HG03060 (cell line): Measurements from ENCODE around the gene MIP.
A peak's percentile ranks its signal among the peaks of the same experiment; 100 is the strongest.
"Not testable (repeated sequence)": the region's sequence is repeated elsewhere in the genome, so short reads cannot be mapped to it uniquely, and the experiment has no call there.

Source experiments
- ATAC-seq: cut with Tn5 transposase; IDR thresholded peaks from one replicate; pipeline ENCODE4 v1.9.1; 2021; ENCODE audit warnings: low read depth, moderate number of reproducible peaks; ENCODE audit not compliant: unreplicated experiment

The MIP gene

DNA sequence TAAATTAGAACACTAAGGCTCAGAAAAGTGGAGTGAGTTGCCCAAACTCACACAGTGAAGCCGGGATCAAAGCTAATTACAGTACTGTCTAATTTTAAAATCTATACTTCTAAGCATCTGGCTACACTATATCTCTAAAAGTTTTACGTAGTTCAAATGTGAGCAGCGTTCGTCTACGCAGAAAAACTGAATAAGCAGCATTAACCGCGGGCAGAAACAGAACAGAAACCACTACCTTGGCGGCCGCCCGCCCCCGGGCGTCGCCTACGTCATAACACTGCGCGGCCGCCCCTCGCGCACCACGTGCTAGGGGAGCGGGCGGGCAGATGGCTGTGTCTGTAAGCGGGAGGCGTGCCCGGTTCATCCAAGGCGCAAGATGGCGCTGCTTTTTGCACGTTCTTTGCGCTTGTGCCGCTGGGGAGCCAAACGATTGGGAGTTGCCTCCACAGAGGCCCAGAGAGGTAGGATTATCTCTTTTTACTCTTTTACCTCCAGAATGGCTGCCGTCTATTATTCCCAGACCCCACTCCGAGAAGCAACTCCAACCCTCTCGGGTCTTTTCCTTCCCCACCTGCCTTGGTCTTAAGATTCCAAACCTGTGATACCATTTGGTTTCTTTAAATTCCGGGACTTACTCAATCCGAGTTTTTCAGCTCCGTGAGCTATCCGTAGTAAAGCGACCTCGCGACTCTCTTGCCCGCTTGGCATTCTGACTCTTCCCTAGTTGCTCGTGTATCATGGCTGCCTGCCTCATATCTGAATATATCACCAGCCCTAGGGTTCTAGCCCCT lies 14.0 kb upstream of the MIP start, which contains the start of gene SPRYD4:
Gene SPRYD4 (plus strand): TSS at position 363 of the 791 bp plus-strand sequence. CDS start 14 bp downstream, at position 377.
- ATAC-seq = peak; percentile 71

DNA sequence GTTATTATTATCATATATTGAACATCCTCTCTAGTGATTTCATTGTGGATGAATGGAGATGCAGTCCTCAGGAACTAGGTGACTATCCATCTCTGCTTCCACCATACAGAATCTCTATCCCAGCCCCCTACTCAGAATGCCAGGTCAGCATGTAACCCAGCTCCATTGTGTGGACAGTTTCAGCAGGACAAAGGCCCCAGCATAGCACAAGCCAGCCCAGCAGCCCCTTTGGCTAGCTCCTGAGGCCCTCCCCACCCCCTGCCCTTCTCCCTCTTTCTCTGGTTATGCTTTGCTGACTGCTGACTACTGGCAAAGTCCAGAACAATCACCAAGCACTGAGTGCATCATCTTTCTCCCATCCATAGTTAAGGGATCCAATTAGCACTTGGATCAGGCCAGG lies 8.1 kb upstream of the MIP start:
- ATAC-seq = no peak

DNA sequence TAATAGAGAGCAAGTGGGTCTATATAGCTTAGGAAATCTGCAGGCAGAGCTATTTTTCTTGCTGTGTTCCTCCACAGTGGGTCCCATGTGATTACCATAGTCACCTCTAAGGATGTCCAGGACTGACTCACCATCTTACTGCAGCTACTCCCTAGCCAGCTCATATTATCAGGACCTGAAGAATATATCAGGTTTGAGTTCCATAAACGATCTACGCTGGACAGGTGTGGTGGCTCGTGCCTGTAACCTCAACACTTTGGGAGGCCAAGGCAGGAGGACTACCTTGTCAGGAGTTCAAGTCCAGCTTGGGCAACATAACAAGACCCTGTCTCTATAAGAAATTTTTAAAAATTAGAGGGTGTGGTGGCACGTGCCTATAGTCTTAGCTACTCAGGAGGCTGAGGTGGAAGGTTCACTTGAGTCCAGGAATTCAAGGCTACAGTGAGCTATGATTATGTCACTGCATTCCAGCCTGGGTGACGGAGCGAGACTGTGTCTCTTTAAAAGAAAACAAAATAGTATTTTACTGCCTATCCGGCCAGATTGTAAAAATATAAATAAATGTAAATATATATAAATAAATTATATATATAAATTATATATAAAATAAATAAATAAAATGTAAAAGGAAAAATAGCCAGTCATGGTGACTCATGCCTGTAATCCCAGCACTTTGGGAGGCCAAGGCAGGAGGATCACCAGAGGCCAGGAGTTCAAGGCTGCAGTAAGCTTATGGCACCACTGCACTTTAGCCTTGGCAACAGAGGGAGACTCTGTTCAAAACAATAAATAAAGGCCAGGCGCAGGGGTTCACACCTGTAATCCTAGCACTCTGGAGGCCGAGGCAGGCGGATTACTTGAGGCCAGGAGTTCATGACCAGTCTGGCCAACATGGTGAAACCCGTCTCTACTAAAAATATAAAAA lies 7.0 kb upstream of the MIP start:
- no peak for ATAC-seq

DNA sequence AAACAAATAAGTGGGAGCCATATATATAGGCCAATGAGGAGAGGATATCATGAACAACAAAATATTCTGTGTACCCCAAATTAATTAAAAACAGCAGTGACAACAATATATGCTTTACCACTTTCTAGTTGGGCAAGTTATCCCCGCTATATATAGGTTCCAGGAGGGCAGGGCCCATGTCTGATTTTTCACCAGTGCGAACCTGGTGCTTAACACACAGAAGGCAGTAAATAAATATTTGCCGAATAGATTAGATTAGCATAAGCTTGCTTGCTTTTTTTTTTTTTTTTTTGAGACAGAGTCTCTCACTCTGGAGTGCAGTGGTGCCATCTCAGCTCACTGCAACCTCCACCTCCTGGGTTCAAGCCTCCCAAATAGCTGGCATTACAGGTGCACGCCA lies 3.4 kb upstream of the MIP start:
- ATAC-seq = no peak

DNA sequence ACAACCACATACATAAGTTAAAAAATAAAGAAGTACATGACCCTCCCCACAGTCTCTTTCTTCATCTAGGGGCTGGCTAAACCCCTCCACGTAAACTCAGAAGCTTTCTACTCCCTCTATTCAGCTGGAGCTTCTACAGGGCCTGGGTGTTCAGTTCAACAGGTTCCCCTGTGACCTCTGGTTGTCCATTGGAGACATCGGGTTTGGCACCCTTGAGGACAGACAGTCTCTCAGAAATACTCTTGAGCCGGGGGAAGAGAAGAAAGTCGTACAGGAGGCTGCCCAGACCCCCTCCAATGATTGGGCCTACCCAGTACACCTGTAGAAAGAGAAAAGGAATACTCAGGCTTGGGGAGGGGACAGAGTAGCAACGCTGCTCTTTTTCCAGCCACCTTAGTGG lies 3.3 kb downstream of the MIP start:
- no peak for ATAC-seq

DNA sequence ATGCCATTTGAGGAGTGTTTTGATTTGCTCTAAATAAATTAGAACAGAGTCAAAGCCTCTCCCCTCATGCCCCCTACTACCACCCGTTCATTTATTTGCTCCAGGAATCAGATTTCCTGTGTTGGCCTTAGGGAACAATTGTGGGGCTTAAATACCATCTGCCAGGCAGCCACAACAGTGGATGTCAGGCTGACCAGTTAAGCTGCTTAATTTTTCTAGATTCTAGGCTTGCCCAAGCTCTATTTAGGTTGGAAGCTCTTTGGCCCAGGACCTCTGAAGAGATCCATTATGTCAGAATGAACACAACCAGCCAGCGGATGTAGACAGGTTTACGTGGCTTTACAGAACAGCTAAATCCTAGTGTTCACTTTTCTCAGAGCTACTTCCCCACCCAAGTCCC lies 4.2 kb downstream of the MIP start:
- ATAC-seq = no peak

DNA sequence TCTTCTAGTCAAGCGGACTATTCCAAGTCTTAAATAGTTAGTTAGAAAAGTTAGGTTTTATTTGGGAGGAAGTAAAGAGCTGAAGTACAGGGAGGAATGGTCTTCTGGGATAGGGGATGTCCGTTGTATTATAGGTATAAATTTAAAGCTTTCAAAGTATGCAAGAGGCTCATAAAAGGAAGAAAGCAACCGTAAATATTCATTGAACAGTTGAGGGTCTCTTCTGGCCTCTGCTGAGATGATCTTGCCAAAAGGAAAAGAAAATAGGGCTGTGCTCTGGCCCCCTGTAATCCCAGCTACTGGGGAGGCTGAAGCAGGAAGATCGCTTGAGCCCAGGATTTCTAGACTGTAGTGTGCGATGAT lies 4.9 kb downstream of the MIP start:
- no peak for ATAC-seq

DNA sequence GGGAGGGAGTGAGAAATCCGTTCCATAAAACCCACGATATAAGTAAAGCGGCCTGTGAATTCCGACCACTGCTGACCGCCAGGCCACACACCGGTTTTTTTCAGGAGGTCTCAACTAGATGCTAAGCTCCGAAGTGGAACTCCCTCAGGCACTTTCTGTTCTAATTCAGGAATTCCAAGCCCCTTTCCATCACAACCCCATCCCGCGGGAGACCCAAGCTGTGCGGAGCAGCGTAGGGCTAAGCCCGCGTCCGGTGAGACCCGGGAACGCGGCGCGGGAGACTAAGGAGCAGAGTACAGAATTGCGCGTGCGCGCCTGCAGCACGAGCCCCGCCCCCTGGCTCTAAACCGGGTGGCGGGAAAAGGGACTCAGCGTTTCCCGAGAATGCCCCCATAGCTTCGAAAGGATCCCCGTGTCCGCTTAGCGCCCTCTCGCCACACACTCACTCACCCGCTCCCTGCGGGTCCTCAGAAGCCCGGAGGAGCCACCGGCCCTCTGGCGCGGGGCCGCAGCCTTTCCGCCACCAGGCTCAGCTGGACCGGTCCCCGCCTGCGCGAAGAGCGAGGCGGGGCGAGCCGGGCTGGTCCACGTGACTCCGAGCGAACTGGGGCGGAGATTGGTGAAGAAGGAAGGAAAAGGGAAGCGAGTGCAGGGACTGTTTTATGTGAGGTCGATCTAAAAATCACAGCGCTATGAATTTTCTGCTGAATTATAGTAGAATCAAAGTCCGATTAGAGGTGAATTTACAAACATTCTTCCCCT lies 5.4 kb downstream of the MIP start, which contains the start of gene TIMELESS:
Gene TIMELESS (minus strand): TSS at position 567 of the 762 bp plus-strand sequence. CDS start 15,256 bp downstream, outside the sequence.
- ATAC-seq = peak; percentile 71

DNA sequence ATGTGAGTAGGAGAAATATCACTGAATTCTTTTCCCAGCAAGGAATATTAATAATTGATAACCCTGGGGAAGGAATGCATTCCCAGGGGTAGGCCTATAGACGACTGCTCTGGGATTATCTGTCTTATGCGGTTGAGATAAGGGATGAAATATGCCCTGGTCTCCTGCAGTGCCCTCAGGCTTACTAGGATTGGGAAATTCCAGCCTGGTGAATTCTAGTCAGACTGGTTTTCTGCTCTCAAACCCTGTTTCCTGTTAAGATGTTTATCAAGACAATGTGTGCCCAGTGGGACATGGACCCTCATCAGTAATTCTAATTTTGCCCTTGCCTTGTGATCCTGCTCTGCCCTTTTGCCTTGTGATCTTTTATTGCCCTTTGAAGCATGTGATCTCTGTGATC lies 11.2 kb downstream of the MIP start:
- not testable (repeated sequence) for ATAC-seq

DNA sequence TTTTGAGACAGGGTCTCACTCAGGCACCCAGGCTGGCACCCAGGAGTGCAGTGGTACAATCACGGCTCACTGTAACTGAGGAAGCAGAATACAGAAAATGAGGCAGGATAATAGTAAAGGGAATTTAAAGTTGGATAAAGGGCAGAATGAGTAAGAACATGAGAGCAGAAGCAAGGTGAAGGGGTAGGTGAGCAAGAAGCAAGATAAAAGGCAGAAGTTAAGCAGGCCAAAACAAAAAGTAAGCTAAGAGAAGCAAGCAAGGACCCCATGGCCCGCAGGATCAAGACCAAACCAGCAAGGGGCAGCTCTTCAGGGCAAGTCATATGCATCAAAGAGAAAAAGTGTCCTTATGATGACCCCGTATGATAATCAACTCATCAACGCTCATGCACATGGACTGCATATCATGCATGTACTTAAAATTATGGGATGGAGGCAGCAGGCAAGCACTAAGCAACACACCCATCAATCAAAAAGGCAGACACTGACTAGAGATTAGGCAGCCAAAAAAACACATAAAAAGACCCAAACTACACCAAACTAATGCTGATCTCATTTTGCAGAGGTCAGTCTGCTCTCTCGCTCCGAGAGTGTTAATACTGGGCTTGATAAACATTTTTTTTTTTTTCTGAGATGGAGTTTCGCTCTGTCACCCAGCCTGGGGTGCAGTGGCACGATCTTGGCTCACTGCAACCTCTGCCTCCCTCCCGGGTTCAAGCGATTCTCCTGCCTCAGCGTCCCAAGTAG lies 16.9 kb downstream of the MIP start:
- ATAC-seq = no peak

DNA sequence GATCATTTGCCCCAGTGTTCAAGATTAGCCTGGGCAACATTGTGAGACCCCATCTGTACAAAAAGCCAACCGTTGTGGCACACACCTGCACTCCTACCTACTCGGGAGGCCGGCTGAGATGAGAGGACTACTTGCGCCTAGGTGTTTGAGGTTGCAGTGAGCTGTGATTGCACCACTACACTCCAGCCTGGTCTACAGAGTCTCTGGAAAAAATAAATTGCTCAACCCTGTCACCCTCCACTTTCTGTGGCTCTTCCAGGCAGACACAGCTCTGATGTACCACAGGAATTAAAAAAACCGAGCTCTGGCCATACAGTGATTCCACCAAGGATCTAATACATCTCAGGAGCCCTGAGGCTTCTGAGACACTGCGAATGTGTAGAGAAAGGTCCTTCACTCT lies 19.6 kb downstream of the MIP start:
- no peak for ATAC-seq

DNA sequence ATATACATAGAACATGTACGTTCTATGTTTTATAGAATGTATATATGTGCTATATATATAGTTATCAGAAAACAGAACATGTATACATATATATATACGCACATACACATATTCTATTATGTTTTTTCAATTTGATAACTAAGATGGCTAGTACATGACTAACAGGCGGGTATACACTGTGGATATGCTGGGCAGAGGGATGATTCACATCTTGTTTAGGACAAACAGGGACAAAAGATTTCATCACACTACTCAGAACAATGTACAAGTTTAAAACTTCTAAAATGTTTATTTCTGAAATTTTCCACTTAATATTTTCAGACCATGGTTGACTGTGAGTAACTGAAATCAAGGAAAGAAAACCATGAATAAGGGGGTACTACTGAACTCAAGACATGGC lies 22.6 kb downstream of the MIP start:
- ATAC-seq = no peak

DNA sequence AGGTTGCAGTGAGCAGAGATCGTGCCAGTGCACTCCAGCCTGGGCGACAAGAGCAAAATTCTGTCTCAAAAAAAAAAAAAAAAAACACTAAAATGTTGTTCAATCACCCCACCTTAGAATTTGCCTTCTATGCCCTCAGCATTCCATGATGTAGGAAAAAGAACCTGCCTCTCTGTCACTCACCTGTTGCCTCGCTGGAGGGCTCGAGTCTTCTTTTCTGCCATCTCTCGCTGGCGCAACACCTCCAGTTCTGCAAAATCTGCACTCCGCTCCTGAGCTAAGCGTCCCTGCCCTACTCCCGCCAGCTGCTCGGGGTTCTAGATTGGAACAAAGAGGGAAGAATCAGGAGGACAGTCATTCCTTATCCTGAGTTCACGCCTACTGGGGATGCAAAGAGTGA lies 23.2 kb downstream of the MIP start:
- no peak for ATAC-seq

DNA sequence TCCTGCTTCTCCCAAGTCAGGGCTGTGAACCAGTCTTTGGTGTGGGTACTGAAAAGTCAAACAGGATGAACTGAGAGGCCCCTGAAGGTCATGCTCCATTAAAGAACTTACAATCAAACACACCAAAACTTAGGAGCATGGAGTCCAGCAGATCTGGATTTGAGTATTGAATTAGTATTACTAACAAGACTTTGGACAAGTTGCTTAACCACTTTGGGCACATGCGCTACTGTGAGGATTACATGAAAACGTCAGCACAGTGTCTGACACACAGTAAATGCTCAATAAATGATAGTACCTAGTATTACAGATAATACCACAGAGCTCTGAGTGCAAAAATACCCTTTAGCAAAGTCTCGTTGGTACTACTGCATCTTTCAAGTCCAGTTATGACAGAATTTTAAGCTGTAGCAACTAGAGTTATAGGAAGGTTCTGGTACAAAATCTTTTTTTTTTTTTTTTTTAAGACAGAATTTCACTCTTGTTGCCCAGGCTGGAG lies 28.5 kb downstream of the MIP start:
- ATAC-seq = no peak

DNA sequence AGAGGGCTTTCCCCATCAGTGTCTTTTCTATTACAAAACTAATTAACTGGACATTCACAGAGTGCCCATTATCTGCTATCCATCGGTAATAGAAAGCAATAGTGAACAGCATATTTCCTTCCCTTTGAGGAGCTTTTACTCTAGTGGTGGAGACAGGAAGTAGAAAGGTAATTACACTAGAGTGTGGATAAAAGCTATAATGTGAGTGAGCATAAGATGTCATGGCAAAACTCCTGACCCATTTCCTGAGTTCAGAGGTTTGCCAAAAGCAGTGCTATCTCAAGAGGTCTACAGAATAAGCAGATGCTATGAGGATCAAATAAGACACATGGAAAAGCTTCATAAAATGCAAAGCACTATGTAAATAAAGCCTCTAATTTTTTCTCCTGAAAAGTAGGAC lies 29.3 kb downstream of the MIP start:
- no peak for ATAC-seq

DNA sequence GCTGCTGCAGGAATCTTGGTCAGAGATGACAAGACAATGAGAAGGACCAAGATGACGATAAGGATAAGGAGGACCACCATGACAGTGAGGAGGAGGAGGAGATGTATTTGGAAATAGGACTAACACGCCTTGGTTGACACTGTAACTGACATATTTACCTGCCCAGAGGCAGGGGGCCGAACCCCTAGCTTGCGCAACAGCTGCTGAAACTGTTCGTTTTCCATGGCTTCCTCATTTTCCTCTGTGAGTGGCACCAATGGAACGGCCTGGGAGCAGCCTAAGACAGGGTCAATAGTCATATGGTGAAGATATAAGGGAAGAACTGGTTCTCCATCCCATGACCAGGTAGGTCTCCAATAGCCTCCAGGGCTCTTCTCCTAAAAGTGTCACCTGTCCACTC lies 34.0 kb downstream of the MIP start:
- ATAC-seq = no peak

DNA sequence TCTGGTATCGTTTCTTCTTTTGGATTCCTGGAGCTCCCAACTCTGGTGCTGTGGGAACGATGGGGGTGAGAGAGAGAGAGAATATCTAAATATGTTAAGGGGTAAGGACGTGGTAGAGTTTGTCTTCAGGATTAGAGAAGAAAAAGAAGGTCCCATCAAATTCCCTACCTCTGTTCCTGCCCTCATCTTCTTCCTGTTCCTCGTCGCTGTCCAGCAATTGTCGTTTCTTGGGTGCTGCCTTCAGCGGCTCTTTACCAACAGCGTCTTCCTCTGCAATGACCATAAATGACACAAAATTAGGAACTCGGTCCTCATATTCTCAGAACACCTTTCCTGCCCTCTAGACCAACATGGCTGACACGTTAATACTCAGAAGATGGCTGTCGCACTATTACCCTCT lies 36.7 kb downstream of the MIP start:
- no peak for ATAC-seq

DNA sequence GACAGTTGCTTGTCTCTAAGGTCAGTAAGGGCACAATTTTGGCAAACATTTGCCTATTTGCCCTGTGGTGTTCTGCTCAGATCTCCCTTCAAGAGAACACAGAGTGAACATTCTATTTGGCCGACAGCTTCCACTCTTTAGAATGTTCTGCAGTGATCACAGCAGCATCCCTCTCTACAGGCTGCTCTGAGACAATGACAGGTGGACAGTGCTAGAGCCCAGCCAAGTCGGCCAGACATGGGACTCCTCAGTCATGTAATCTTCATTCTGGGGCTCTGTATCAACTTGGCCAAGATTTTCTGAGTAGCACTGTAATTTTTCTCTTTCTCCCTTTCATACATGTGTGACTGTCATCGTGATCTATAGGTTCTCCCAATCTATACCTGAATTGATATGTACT lies 40.1 kb downstream of the MIP start:
- ATAC-seq = no peak

DNA sequence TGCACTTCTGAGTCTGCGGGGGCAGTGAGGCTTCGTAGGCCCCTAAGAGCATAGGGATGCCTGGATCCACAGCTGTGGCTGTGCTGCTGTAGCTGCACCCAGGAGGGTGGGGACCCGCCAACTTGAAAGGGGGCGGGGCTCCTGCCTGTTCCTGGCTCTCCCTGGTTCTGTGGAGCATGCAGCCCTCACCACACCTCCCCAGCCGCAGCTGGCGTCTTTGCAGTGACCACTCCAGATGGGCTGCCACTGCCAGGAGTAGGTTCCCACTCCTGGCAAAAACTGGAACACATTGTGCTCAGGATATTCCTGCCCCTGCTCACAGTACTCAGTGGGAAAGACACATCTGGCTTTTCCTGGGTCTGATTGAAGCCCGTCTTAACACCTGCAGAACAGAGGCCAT lies 41.1 kb downstream of the MIP start:
- ATAC-seq = no peak
